ENCODE data around the gene MRGPRD. TPM values are rescaled to one million over a fixed set of nuclear protein-coding genes. Genes with fewer than 3 reads are reported as not detected.

Gene MRGPRD
- total RNA-seq, 1 experiment from 2014 or later: not detected

DNA sequence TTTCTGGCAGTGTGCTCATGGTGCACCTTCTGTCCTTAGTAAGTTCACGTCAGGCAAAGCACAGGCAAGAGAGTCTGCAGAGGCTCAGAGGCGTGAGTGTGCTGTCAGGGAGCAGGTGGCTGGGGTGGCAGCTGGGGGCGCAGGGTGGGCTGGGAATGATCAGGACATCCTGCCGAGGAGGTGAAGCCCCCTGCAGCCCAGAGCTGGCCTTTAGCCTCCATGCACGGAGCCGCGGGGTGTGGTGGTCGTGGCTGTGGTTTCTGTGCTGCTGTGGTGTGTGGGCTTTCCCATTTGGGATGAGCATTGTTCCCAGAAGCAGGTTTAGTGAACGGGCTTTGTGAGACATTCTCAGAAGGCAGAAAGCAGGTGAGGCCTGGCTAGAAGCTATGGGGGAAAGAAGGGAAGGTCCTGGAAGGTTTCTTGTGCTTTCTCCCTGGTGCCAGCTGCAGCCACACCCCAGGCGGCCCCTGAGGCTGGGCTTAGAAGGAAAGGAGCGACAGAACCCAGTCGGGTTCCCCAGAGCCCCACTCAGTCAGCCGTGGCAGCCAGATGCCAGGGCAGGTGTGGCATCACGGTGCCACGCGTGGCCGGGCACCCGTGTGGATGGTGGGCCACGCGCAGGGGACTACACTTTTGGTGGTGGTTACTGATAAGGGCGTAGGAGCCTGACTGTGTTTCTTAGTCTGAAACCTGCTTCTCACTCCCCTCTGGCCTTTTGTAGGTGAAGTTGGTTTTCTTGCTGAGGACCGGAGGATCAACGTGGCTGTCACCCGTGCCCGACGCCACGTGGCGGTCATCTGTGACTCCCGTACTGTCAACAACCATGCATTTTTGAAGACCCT, 45.0 kb downstream of the MRGPRD start:
- Histone ChIP-seq H3K36me3 (ENCODE audit: control insufficient read depth in 1 of 2, insufficient read depth in 2 of 2, low read length in 2 of 2) (peaks cover 11 to 17% of the 10 kb centered on the region in 2 experiments; a peak in 2 of 4 replicates), H4K20me1 (ENCODE audit: insufficient read depth) (no peaks in the 10 kb centered on the region), H3K9me3 (ENCODE audit: control insufficient read depth in 1 of 2, insufficient read depth in 1 of 2, low read depth in 1 of 2, low read length in 2 of 2) (no peaks in the 10 kb centered on the region), H2AFZ (ENCODE audit: low read depth, low read length, poor library complexity, severe bottlenecking) (no peak overlapping the region), H3K27ac (ENCODE audit: low read depth, low read length) (no peak overlapping the region), H3K4me1 (ENCODE audit: control insufficient read depth in 1 of 2, insufficient read depth in 2 of 2, low read length in 2 of 2) (no peaks in the 10 kb centered on the region), H3K9ac (ENCODE audit: low read length) (no peak overlapping the region), H3K79me2 (ENCODE audit: insufficient read depth, low read length) (no peaks in the 10 kb centered on the region), H3K9me2 (ENCODE audit: insufficient read depth) (no peaks in the 10 kb centered on the region), H3K27me3 (ENCODE audit: insufficient read depth, low read length) (no peaks in the 10 kb centered on the region), H3K4me3 (replicated peaks in 1 of 2; ENCODE audit: low read depth in 1 of 2, low read length in 2 of 2) (no peak overlapping the region), H3K4me2 (ENCODE audit: low read length) (no peak overlapping the region)
- CTCF ChIA-PET: no interaction called here
- POLR2A ChIA-PET: no interaction called here
- BruUV-seq (replicated peaks): no TSS peak
- RAD21 ChIA-PET (ENCODE audit: low non-redundant PET in 1 of 2, low total read pairs in 2 of 2, uncharacterized antibody in 2 of 2, unreplicated experiment in 2 of 2): no interaction called here
- intact Hi-C loops (cut with micrococcal nuclease): no loop called here
- DNase-seq (ENCODE audit: low read depth, low spot score): no peak
- TF ChIP-seq ZFX (IDR thresholded peaks at IDR 0.05) (no peak), REST (IDR thresholded peaks at IDR 0.05; ENCODE audit: low read depth) (no peak), MAX (IDR thresholded peaks at IDR 0.05) (no peak), JUND (IDR thresholded peaks at IDR 0.05) (no peak), CBX3 (IDR thresholded peaks at IDR 0.05; ENCODE audit: low read depth) (no peak), ELF1 (IDR thresholded peaks at IDR 0.05; ENCODE audit: borderline replicate concordance, low read depth) (no peak), EGR1 (IDR thresholded peaks at IDR 0.05; ENCODE audit: low read depth) (no peak), CEBPB (IDR thresholded peaks at IDR 0.05; ENCODE audit: low read depth) (no peak), EZH2phosphoT487 (IDR thresholded peaks at IDR 0.05; ENCODE audit: borderline replicate concordance) (no peak), SIN3A (IDR thresholded peaks at IDR 0.05; ENCODE audit: low read depth) (no peak)
- no peak for ATAC-seq

Data from HCT116 (cell line).